Stimulated activated CD8-positive, alpha-beta memory T cell treated with anti-CD3 and anti-CD28 coated beads, Interleukin-7, amount 100 ng/mL, for 4 hours (primary cell): ENCODE data around the gene ITGB5.
"Not testable (repeated sequence)": the region's sequence is repeated elsewhere in the genome, so short reads cannot be mapped to it uniquely, and the experiment has no call there.

Experiments used
- DNase-seq, 2 donors: peaks; one replicate each; pipeline ENCODE4 v3.0.0-alpha.2; 2020; ENCODE audit warnings: low read depth in 2 of 2

The ITGB5 gene

GRCh38 chr3:124770336-124771082 lies 116.7 kb downstream of the ITGB5 start:
- no peak for DNase-seq

DNA sequence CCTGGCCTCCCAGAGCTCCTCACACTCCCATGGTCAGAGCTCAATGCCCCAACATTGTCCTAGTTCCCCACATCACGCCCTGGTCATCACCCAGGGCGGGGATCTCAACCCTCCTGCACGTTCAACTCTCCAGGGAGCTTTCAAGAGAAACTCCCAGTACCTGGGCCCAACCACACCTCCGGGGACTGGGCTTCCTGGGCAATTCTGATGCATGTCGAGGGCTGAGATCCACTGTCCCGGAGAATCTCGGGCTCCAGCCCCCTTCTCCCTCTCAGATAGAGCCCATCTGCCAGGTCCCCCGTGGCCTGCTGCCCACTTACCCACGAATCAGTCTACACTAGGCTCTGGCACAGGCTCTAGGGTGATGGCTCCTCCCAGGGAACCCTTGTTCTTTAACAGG lies 117.7 kb downstream of the ITGB5 start:
- DNase-seq, result no peak

DNA sequence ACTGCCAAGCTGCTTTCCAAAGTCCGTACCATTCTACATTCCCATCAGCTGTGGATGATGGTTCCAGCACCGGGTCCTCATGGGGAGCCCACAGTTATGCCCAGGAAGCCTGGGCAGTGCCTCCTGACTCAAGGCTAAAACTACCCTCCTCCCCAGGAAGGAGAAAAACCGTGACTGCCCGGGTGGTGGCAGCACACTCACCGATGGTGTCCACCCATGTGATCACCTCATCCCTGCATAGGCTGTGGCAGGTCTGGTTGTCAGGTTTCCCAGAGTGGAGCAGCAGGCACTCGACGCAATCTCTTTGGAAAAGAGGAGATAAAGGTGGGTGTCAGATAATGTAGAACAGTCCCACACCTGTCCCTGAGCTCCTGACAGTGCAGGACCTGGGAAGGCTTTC lies 118.4 kb downstream of the ITGB5 start:
- no peak for DNase-seq

DNA sequence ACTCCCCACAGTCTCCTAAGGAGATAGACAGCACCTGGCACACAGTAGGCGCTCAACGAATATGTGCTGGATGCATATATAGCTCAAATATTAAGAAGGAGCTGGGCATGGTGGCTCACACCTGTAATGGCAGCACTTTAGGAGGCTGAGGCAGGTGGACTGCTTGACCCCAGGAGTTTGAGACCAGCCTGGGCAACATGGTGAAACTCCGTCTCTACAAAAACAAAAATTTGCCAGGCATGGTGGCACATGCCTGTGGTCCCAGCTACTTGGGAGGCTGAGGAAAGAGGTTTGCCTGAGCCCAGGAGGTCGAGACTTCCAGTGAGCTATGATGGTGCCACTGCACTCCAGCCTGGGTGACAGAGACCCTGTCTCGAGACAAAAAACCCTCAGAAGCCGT lies 119.5 kb downstream of the ITGB5 start:
- no peak for DNase-seq

- DNase-seq, result no peak
These were observed 119.9 kb downstream of the ITGB5 start for GRCh38 chr3:124767264-124767663.

GRCh38 chr3:124766113-124767095 lies 120.8 kb downstream of the ITGB5 start:
- no peak for DNase-seq

DNA sequence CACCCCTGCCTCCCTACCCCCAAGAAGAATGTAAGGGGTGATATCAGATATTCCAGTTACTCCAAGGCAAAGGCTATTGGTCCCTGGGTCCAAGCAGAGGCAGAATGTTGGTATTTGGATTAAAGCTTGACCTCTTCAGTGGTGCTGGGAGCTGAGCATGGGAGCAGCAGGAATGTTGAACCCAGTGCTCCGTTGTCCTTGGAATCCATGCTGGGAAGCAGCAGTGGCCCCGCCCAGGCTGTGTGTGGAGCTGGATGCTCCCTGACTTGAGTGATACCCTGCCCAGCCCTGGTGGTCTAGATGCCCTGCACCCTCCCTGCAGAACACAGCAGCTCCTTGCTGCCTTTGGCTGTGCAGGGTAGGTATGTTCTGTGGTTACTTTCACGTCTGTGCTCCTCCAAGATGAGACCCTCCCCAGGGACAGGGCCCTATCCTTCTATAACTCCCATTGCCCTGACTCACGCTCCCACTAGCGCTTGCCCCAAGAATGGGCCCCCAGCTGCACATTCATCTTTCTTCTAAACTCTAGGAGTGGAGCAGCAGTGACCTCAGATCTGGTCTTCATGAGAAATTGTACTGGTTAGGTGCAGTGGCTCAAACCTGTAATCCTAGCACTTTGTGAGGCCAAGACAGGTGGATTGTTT lies 121.8 kb downstream of the ITGB5 start:
- no peak for DNase-seq

- no peak for DNase-seq
These were observed 122.4 kb downstream of the ITGB5 start for GRCh38 chr3:124764746-124765145.

- DNase-seq, result no peak
These were observed 123.4 kb downstream of the ITGB5 start for GRCh38 chr3:124763644-124764358.

GRCh38 chr3:124763206-124763605 lies 124.0 kb downstream of the ITGB5 start:
- DNase-seq, result no peak

GRCh38 chr3:124762661-124763011 lies 124.5 kb downstream of the ITGB5 start:
- no peak for DNase-seq

GRCh38 chr3:124761935-124762660 lies 125.1 kb downstream of the ITGB5 start:
- no peak for DNase-seq

DNA sequence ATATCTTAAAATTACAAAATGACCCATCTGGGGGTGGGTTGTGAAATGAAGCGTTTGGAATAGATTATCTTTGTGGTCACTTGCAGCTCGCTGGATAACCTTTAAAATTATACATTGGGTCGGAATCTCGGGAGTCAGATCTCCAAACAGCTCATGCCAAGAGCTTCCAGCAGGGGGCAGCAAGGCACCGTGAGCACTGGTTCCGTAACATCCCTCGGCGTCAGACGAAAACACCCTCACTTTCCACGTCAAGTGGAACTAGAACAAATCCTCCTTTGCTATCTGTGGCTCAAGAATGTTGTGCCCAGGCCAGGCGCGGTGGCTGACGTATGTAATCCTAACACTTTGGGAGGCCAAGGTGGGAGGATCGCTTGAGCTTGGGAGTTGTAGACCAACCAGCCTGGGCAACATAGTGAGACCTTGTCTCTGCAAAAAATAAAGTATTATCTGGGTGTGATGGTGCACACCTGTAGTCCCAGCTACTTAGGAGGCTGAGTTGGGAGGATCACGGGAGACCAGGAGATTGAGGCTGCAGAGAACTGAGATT lies 125.8 kb downstream of the ITGB5 start:
- DNase-seq, result peak; percentile 54 to 60

DNA sequence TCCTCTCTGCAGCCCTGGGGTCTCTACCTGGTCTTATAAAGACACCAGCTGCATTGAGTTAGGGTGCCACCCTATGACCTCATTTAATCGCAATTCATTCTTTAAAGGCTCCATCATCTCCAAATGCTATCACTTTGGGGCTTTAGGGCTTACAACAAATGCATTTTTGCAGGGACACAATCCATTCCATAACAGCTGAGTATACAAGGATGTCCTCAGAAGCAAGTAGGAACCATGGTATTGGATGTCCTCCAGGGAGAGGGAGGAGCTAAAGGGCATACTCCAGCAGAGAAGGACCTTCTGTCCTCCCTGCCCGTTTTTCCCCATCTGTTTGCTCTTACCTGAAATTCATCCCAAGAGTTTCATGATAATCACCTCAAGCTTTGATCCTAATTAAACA lies 126.6 kb downstream of the ITGB5 start:
- no peak for DNase-seq

DNA sequence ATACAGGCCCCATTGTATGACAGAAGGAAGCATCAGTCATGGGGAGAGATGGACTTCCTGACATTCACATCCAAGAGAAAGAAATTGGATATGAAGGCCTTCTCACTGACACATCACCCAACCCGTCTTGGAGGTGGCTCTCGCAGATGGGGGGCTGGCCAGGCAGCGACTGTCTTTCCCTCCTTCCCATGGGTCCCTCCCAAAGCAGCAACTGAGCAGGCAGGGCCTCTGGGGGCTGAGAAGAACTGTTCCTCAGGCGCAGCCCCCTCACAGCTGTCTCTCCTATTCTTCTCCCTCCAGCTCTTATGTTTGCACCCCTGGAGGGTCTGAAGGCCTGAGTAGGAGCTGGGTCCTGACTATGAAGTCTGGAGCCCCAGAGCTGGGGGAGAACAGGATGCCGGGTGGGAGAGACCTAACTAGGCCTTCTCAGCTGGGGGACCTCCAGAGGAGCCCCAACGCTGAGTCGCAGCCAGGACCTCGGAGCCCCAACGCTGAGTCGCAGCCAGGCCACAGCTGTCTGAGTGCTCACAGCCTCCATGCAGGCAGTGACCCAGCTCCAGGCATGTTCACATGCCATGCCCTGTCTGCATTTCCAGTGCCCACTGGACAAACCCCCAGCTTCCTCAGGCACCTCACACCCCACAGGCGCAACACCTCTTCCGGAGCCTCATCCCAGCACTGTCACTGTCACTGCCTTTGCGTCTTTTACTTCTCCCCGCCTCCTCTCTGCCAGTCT lies 127.3 kb downstream of the ITGB5 start:
- no peak for DNase-seq

DNA sequence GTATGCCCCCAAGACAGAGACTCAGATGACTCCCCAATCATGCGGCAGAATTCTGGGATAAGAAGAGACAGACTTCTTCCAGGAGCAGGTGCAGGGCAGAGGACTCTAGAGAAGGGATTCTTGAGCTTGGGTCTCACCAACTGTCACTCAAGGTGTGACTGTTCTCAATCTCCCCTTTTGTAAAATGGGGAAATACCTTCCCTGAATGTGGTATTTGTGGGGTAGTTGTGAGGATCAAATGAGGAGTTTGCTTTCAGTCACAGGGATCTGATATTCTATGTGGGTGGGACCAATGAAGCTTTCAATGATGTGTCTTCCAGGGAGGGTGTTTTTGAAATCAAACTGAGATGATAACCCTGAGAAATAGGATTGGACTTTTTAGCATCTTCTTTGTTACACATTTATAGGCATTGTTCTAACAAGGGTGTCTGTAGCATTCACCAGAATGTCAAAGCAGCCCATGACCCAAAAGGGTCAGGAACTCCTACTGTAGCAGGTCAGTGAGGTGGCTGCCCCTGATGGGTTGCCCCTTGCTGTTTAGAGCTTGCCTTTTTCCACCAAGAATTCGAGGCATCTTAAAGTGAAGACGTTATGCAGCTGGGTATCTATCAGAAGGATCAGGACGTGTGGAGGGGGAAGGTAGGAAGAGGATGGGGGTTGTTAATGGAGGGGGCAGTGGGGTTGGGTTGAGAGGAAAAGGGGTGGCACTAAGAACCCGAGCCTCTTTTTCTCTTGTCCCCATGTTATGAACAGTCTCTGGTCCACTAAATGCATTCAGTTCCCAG lies 128.1 kb downstream of the ITGB5 start:
- no peak for DNase-seq

DNA sequence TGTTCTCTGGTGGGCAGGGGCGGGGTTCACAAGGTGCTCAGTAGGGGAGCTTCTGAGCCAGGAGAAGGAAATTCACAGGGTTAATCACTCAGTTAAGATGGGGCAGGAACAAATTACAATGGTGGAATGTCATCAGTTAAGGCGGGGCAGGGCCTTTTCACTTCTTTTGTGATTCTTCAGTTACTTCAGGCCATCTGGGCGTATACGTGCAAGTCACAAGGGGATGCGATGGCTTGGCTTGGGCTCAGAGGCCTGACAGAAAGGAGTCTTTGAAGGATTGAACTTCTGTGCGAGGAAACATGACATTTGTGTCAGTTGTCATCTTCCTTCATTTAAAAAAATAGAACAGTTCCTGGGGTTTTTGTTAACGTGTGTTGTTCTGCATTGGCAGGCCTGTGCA lies 129.2 kb downstream of the ITGB5 start:
- DNase-seq, result not testable (repeated sequence)

DNA sequence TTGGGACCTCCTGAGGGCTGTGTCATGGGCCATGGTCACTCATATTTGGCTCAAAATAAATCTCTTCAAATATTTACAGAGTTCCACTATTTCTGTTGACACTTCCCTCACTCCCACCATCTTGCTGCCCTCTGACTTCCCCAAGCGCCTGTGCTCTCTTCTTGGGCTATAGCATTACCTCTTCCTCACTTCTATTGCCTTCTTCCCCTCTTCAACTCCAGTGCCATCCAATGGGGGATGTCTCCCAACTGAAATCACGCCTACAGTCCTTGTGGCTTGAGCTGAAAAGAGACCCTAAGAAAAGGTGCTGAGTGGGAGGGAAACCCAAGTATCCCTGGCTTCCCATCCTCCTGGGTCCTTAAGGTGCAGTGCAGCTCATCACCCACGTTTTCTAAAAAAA lies 135.1 kb downstream of the ITGB5 start:
- no peak for DNase-seq

GRCh38 chr3:124751501-124751900 lies 135.7 kb downstream of the ITGB5 start:
- no peak for DNase-seq
